Eye (tissue), 1 donor: ENCODE measurements around the gene MYO3B.
"Not testable (repeated sequence)": the region's sequence is repeated elsewhere in the genome, so short reads cannot be mapped to it uniquely, and the experiment has no call there.

Experiments used
- DNase-seq: peaks from one replicate; pipeline ENCODE4 v3.0.0-alpha.2; 2015

The MYO3B gene

DNA sequence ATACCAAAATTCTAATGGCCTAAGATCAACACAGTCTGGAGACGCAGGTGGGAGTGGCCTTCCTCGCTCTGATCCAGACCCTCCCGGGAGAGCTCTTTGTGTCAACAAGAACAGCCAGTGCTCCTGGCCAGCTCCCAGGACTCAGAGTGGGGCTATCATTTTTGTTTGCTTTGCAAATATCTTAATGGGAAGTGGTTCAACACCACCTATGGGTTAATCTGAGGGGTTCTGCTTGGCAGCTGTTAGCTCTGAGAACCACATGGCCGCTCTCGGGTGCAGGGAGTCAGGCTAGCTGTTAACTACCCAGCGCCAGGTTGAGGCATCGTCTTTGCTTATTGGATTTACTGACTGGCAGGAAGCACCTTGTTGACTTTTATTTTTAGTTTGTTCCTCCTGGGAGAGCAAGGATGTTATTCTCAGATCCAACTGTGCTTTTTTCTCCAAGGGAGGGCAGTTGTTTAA is 352.4 kb downstream of the MYO3B start:
- DNase-seq: peak; percentile 76

DNA sequence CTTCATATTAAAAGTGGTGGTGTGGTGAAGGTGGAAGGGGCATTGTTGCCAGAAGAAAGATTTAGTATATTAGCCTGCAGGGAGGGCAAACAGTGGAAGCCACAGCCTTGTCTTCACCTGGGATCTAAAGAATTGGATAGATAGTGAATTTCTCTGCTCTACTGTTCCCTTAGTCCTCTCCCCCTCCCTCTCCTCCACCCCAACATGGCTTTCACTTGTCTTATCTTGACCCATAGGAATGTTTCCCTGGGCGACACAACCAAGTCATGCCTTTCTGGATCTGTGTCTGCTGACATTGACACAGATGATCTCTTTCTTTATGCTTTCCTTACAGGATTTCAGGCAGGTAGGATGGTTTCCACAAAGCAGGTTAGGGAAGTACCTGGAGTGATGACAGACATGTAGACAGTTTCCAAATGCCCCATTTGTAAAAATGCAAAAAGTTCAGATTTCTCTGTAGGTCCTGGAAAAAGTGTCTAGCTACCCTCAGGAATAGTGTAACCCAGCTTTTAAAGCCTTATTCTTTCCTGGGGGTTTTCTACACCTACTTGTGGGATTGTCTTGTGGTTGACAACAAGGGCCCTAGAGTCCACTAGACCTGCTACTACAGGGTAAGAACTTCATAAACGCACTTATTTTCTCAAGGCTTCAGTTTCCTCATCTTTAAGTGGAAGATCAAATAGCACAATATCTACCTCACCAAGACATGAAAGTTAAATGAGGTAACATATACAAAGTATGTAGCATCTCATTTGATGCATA is 353.0 kb downstream of the MYO3B start:
- no peak for DNase-seq

DNA sequence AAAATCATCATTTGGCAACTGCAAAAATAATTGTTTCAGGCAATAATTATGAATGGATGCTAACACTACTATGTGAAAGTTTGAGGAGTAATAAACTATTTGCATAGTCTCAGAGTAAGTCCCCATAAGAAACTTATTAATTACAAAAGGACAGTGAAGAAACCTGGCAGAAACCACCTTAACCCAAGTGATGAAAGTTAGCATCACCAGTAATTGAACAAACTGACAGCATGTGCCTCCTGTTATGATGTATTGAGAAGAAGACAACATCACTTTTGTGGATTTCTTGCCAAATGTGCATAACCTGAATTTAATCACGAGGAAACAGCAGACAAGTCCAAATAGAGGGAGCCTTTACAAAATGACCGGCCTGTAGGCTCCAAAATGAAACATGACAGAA is 353.9 kb downstream of the MYO3B start:
- DNase-seq: no peak

DNA sequence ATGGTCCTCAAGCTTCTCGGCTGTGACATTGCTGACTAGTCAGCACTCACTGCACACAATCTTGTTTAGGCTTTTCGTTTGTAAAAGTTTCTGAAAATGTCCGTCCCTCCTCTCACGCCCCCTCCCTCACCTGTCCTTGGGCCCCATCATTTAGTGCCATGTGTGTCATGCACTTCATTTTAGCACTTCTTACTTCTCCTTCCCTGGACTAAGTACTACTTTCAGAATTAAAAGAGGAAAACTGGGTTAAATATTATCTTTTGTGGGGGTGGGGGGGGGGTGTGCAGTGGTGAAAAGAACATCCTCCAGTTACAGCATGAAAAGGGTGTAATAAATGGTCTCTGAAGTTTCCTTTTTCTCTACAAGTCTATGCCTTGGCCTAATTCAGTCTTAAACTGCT is 355.2 kb downstream of the MYO3B start:
- no peak for DNase-seq

DNA sequence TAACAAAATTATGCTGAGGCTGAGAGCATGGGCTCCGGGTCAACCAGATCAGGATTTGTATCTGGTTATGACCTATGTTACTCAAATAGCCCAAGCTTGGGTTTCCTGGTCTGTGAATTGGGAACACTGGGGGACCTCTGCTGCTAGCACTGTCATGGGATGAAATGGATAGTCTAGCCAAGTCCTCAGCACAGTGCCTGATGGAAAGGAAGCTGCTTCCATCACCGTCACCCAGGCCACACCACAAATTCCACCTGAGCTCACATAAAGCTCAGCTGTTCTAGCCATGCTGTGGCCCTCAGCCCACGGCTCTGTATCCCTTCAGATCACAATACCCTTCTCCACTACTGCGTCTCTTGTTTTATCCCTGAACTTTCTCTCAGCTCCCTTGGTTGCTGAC is 357.6 kb downstream of the MYO3B start:
- no peak for DNase-seq

DNA sequence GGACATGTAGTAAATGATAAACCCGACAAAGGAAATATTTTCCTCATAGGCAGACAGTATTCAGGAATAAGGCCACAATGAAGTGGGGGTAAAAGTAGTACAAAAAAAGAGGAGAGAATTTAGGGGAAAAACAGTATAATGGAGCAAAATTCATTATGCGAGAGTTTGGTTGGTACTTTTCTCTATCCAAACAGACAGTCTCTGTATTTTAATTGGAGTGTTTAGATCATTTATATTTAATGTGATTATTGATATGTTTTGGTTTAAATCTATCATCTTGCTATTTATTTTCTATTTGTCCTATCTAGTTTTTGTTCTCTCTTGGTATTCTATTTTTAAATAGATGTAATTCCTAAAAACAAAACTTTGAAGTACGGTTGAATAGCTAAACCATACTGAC is 366.9 kb downstream of the MYO3B start:
- DNase-seq: no peak

DNA sequence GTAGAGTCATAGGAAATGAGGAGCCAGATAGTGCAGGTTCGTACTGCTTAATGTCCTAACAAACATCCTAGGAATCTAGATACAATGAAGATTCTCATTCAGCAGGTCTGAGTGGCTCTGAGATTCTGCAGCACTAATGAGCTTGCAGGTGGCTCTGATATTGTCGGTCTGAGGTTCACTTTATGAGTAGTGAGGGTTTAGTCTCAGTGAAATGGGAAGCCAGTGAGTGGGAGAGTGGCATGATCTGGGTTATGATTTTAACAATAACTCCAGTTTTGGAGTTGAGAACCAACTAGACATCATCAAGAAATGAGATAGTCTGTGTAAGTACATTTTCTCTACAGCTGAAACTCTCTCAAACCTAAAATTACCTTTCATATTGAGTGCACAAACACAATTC is 370.4 kb downstream of the MYO3B start:
- DNase-seq: no peak

DNA sequence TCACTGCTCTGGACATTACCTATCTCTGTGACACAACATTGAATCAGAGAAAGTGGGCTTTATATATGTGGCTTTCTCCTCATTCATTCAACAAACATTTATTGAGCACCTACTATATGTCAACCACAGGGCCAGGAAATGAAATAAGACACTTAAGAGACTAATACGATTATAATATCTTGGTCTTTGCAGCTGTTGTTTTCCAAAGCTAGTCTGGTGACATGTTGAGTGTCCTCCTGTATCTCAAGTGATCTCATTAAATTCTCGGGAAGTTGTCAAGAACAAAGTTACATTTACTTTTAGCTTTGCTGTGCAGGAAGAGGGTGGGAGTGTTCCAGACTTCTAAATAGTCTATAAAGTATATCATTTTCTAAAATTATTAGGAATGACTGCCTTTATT is 372.6 kb downstream of the MYO3B start:
- DNase-seq: no peak

DNA sequence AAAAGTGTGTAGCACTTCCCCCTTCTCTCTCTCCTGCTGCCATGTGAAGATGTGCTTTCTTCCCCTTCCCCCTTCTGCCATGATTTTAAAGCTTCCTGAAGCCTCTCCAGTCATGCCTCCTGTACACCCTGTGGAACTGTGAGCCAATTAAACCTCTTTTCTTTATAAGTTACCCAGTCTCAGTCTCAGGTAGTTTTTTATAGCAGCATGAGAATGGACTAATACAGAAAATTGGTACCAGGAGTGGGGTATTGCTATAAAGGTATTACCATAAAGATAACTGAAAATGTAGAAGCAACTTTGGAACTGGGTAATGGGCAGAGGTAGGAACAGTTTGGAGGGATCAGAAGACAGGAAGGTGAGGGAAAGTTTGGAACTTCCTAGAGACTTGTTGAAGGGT is 374.0 kb downstream of the MYO3B start:
- not testable (repeated sequence) for DNase-seq

DNA sequence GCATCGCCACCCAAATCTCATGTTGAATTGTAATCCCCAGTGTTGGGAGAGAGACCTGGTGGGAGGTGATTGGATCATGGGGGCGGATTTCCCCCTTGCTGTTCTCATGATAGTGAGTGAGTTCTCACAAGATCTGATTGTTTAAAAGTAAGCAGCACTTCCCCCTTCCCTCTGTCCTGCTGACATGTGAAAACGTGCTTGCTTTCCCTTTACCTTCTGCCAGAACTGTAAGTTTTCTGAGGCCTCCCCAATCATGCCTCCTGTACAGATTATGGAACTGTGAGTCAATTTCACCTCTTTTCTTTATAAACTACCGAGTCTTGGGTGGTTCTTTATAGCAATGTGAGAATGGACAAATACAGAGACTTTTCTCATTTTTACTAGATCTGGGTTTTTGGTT is 375.8 kb downstream of the MYO3B start:
- no peak for DNase-seq

DNA sequence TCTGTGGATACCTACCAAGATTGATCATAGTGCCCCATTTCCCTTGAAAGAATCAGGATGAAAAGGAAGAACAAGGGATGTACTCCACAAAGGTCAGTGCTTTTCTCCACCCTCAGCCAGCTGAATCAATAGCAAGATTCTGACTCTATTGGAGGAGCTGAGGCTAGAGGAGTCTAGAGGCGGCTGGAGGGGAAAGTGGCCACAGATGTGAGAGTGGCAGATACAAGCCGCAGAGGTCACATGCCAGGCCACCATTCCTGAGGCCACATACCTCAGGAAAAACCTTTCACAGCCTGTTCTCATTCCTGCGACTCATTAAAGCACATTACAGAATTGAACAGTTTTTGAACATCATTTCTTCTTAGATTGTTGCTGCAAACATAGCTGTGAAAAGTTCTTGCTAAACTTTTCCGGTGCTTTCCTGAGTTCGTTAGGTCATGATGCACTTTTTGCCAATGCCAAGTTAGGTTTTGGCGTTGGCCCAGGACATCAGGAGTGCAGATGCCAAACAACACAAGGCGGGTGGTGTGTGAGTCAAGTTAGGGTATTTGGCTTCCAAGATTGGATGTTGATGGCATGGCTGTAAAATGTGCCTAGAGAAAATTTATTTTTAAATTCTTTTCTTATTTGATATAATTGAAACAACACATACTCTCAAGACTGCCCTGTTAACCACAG is 376.5 kb downstream of the MYO3B start:
- peak; percentile 34 for DNase-seq

DNA sequence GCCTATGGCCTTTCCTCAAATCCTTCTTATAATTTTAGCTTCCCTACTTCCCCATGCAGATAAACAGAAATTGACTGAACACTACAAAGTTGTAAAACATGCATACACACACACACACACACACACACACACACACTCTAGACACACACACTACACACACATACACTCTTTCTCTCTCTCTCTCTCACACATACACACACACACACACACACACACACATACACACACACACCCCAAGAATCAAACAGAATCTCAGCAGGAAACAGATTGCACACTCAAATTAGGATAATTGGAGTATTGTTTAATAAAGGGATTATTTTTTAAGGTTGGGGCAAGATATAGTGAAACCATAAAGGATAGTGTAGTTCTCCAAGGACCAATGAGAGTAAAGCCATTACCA is 385.0 kb downstream of the MYO3B start:
- no peak for DNase-seq

DNA sequence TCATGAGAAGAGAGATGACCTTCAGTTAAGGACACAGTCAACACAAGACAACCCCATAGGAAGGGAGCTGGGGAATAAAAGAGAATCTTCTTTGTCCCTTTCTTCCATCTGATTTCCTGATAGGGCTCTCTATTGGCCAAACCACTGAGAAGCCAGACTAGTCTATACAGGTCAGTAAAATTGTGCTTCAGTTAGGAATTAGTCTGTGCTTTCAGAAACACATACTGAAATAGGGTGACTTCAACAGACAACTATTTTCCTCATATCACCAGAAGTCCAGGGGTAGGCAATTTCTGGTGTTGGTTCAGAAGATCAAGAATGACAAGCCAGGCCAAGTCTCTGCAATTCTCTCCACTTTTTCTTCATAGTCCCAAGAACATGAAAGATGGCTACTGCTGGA is 385.5 kb downstream of the MYO3B start:
- no peak for DNase-seq

DNA sequence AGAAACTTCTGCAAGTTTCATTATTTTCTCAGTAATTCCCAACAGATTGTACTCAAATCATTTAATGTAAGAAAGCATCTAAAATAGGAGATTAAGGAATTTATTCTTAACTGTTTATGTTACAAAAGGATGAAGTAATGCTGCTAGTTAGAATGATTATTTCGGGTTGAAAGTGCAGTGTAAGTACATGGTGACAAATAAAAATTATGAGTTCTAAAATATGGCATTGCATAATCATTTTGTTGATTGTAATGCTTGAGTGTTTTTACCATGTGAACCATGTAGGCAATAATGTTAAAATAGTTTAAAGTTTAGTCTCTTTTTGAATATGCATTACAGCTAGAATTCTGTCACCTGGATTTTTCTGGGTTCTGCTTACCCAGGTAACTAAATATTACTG is 388.2 kb downstream of the MYO3B start:
- DNase-seq: no peak

DNA sequence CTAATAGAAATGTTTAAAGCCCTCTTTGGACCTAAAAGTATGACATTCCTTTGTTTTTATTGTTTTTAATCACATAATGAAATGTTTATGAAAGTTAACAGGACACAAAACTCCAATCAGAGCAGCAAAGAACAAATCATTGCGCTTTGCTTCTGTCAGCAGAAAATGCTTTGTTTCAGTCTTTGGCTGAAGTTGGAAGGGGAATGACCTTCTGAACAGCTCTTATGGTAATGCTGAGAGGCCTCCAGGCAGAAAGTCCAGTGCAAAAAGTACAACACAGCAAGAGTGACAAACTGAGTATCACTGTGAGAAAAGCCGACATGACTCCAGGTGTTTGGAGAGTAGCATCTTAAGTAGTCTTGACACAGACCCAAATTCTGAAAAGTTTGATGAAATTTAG is 389.5 kb downstream of the MYO3B start:
- DNase-seq: no peak

DNA sequence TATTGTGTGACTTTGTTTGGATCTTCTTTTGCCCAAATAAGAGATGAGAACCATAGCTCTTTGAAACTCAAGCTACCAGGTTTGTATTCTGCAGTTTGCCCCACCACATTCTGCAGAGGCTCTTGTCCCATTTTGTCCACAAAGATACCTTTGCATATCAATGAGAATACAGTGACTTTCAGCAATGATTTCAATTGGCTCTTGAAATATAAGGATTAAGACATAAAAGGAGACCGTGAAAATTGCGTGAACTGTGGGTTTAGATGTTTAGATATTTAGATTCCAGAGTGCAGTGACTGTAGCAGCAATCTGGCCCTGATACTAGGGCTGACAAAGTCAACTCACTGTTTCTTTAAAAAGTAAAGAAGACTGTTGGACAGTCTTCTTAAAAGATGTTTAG is 390.6 kb downstream of the MYO3B start:
- peak; percentile 21 for DNase-seq

DNA sequence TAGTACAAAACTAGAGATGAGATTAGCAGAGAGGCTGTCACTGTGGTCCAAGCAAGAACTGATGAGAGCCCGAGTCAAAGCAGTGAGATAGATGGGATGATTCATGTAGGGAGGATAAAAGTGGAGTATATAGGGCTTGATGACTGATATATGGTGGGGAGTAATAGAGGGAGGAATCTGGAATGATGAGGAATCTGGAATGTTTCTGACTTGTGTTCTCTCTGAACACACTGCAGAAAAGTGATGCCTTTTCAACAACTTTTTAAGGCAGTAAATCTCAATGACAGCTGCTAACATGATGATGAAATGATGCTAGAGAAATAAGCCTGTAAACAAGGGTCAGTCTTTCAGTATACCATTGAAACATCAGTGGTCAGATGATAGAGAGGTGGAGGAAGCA is 393.7 kb downstream of the MYO3B start:
- no peak for DNase-seq

DNA sequence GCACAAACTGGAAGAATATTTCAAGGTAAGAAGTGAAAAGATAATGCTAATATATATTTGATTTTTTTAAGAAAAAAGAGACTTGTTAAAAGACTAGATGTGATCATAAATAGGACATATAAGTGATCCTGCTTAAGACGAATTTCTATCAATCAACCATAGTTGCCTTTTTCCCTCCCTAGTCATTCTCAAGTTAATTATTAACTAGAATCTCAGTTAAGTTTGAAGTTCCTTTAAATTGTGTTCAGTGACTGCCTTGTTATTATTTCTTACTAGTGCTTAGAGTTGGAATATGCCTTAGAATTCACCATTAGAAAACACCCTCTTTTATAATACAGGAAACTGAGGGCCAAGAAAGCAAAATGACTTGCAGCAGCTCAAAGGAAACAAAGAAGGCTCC is 395.7 kb downstream of the MYO3B start:
- no peak for DNase-seq

DNA sequence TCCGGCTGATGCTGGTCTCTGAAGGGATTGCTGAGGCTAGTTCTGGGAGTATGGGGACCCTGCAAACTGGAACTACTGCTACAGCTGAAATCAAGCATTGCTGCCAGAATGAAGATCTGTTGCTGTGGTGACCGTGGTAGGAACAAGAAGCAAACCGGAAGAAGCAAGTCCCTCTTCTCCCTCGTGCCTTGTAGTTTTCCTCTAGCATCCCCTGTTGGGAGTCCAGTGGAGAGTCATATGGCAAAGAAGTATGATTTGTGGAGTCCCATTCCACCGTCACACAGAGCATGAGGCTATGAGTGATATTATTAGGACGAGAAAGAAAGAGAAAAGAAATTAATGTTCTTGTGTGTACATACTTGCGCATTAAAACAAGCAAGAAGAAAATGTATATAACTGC is 398.3 kb downstream of the MYO3B start:
- no peak for DNase-seq

DNA sequence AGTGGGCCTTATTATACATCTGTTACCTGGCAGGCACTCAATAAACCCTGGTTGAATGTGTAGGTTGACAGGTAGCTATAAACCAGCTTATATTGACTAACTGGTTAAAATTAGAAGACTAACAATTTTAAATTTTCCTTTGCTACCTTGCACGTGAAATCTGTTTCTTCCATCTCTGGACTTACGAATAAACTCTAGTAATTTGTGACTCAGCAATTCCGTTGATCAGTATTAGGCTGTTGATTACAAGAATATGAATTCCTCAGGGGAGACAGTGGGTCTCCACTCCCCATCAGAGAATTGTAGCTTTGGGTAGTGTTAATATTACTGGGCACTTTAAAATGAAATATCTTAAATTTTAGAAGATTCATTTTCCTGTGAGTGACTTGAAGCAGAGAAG is 399.4 kb downstream of the MYO3B start:
- DNase-seq: no peak

DNA sequence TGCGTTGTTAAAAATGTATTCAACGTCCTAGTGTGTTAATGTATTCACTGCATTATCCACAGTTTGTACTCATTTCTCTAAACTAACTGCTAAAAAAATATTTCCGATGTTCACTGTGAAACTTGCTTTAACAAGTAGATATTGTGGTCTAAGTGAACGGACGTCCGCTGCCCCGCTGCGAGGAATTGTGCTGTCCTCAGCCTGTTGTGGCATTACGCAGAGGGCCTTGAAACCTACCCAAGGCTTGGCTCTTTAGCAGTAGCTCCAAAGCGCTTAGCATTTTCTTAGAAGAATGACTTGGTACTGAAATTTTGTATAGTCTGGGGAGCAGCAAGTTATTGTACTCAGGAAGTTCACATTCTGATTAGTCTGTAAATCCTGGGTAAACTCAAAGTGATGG is 400.7 kb downstream of the MYO3B start:
- no peak for DNase-seq

DNA sequence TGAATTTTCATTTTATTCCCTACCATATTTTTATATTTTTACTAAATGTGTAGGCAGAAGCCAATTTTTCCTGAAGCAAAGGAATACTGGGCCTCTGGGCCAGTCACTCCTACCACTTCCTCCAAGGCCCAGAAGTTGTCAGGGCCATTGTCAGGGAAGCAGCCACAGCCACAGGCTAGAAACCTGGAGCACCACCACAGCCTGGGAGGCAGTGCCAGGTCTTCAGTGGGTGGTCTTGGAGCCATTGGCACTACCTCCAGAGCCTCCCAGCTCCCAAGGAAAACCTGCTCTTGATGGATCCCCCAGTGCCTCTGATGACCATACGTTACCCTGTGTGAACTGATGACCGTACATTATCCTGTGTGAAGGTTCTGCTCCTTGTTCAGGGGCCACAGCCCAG is 401.6 kb downstream of the MYO3B start:
- DNase-seq: no peak

DNA sequence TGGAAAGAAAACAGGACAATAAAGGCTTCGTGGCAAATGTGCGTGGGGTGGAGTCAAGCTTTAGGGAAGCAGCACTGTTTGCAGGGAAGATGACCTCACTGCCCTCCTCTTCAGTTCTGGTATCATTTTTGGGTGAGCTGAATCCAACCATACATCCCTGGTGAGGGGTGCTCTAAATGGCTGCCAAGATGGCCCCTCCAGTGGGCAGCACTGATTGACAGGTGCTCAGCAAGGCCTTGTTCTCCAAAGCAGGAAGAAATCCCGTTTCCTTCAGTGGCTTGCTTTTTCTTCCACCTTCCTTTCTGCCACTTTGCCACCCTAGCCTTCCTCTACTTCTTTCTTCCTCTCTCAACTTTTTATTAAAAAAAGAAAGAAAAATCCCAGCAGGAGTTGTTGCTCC is 404.4 kb downstream of the MYO3B start:
- no peak for DNase-seq

DNA sequence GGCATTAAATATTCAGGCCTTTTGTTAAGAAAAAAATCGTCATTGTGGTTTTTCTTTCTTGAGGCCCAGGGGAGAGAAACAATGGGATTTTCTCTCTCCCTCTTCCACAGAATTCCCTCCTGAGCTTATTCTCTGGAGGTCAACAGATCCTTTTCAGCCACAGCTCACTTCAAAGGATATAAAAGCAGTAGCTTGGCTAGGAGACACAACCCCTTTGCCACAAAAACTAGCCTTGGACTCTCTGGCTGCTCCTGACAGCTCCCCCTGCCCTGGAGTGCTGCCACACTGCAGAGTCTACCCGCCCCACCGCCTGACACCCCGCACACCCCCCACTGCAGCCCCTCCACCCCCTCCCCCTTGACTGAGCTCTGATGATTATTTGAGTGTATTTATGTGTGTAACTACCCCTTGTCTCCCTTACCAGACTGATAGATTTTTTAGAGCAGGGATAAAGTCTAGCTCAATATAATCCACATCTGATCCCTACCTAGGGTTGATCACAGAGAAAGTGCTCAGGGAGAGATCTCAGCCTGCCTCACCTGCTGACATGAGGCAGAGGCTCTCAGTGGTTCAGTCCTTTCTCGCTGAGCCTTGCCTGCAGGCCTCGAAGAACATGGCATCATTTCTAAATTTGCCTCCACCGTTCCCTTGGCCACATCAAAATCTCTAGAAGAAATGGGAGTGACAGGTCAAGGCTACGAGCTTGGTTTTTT is 405.0 kb downstream of the MYO3B start:
- DNase-seq: peak; percentile 45
